IMR-90 (cell line): Measurements from ENCODE around the gene NEUROD6. TPM values are rescaled to one million over a fixed set of nuclear protein-coding genes. Genes with fewer than 3 reads are reported as not detected.

Source experiments
- ATAC-seq: fragments of 200-7000 bp; cut with Tn5 transposase; 2 replicates; pipeline ENCODE4 v1.9.1; 2020; ENCODE audit warnings: low read depth, mild to moderate bottlenecking, moderate library complexity
- BruUV-seq: library from RNA; stranded (reverse); fragments of 400-500 nt; replicated peaks from 2 replicates; lab custom pipeline; 2021; lab: Mats Ljungman, UMichigan
- CTCF ChIA-PET: fragments of 300-600 bp; formaldehyde crosslinking; extraction: SDS; loops from one replicate; lab custom pipeline; 2021; ENCODE audit warnings: antibody characterized with exemption; lab: Yijun Ruan, JAX
- POLR2A ChIA-PET: fragments of 300-600 bp; sonication (Branson Sonifier 250); formaldehyde crosslinking; loops from one replicate; lab custom pipeline; 2022; ENCODE audit warnings: antibody characterized with exemption; ENCODE audit not compliant: unreplicated experiment; lab: Charles Lee
- DNase-seq: peaks from one replicate; pipeline ENCODE4 v3.0.0; 2013
- H2AFZ ChIP-seq: replicated peaks from 2 replicates; pipeline ENCODE3; 2013; ENCODE audit warnings: low read length, mild to moderate bottlenecking; ENCODE audit not compliant: poor library complexity
- H2AK5ac ChIP-seq: 2 replicates; pipeline ENCODE4 v1.6.1; 2013; ENCODE audit warnings: low read depth, low read length, inconsistent platforms
- H2AK9ac ChIP-seq: replicated peaks from 2 replicates; pipeline ENCODE3; 2013; ENCODE audit warnings: mild to moderate bottlenecking, low read depth, low read length, moderate library complexity; ENCODE audit not compliant: poor library complexity
- H2BK120ac ChIP-seq: 2 replicates; pipeline ENCODE4 v1.6.1; 2013; ENCODE audit warnings: low read depth, low read length, inconsistent platforms
- H2BK15ac ChIP-seq: 3 replicates; pipeline ENCODE4 v1.6.1; 2013; ENCODE audit warnings: low read depth, low read length, inconsistent platforms
- H2BK20ac ChIP-seq: 2 replicates; pipeline ENCODE4 v1.6.1; 2013; ENCODE audit warnings: low read depth, mild to moderate bottlenecking, inconsistent platforms, low read length, moderate library complexity
- H2BK5ac ChIP-seq: 2 replicates; pipeline ENCODE4 v1.6.1; 2013; ENCODE audit warnings: mild to moderate bottlenecking, low read depth, low read length, inconsistent platforms; ENCODE audit not compliant: poor library complexity, severe bottlenecking
- H3K14ac ChIP-seq: replicated peaks from 2 replicates; pipeline ENCODE4 v1.6.1; 2013; ENCODE audit warnings: low read depth, low read length, inconsistent platforms
- H3K18ac ChIP-seq: 2 replicates; pipeline ENCODE4 v1.6.1; 2013; ENCODE audit warnings: low read depth, low read length, control low read depth
- H3K23ac ChIP-seq: 2 replicates; pipeline ENCODE4 v1.6.1; 2013; ENCODE audit warnings: low read depth, low read length, inconsistent platforms
- H3K27ac ChIP-seq: 2 replicates; pipeline ENCODE4 v1.5.1; 2013; ENCODE audit warnings: mild to moderate bottlenecking, control low read depth, low read length; ENCODE audit not compliant: insufficient read depth
- H3K27me3 ChIP-seq: 2 replicates; pipeline ENCODE4 v1.6.1; 2013; ENCODE audit warnings: low read length; ENCODE audit not compliant: control insufficient read depth, insufficient read depth
- H3K36me3 ChIP-seq: 2 replicates; pipeline ENCODE4 v1.6.1; 2013; ENCODE audit warnings: low read length, mixed read lengths; ENCODE audit not compliant: control insufficient read depth, insufficient read depth
- H3K4ac ChIP-seq: 2 replicates; pipeline ENCODE4 v1.6.1; 2013; ENCODE audit warnings: low read depth, low read length, inconsistent platforms
- H3K4me1 ChIP-seq: 2 replicates; pipeline ENCODE4 v1.6.1; 2013; ENCODE audit warnings: low read length, mixed read lengths; ENCODE audit not compliant: control insufficient read depth, insufficient read depth
- H3K4me2 ChIP-seq: 2 replicates; pipeline ENCODE4 v1.6.1; 2013; ENCODE audit warnings: low read depth, mild to moderate bottlenecking, control low read depth, low read length, moderate library complexity
- H3K4me3 ChIP-seq: 2 replicates; pipeline ENCODE4 v1.5.1; 2013; ENCODE audit warnings: low read depth, mild to moderate bottlenecking, control low read depth, low read length, moderate library complexity; ENCODE audit not compliant: insufficient read depth
- H3K56ac ChIP-seq: 2 replicates; pipeline ENCODE4 v1.6.1; 2013; ENCODE audit warnings: low read length, inconsistent platforms; ENCODE audit not compliant: insufficient read depth; ENCODE audit errors: extremely low read depth
- H3K79me1 ChIP-seq, 2 experiments: 2 replicates each; pipeline ENCODE4 v1.6.1; 2013; ENCODE audit warnings: low read length in 2 of 2, inconsistent platforms in 1 of 2, low read depth in 1 of 2
- H3K9ac ChIP-seq: 2 replicates; pipeline ENCODE4 v1.6.1; 2013; ENCODE audit warnings: low read depth, low read length, control low read depth
- H3K9me1 ChIP-seq: 2 replicates; pipeline ENCODE4 v1.6.1; 2013; ENCODE audit warnings: low read length, inconsistent platforms; ENCODE audit not compliant: insufficient read depth
- H3K9me3 ChIP-seq: 2 replicates; pipeline ENCODE4 v1.6.1; 2013; ENCODE audit warnings: low read length; ENCODE audit not compliant: control insufficient read depth, insufficient read depth
- H4K20me1 ChIP-seq: 2 replicates; pipeline ENCODE4 v1.6.1; 2013; ENCODE audit warnings: low read length, inconsistent platforms; ENCODE audit not compliant: insufficient read depth
- H4K5ac ChIP-seq: 2 replicates; pipeline ENCODE4 v1.6.1; 2013; ENCODE audit warnings: mild to moderate bottlenecking, low read depth, low read length, control low read depth
- H4K8ac ChIP-seq, 2 experiments: 2 replicates each; pipeline ENCODE4 v1.6.1; 2013; ENCODE audit warnings: low read depth in 2 of 2, low read length in 2 of 2, control low read depth in 1 of 2, inconsistent platforms in 1 of 2
- H4K91ac ChIP-seq: 2 replicates; pipeline ENCODE4 v1.6.1; 2013; ENCODE audit warnings: low read depth, low read length, inconsistent platforms; ENCODE audit not compliant: insufficient read depth
- CHD1 ChIP-seq: IDR thresholded peaks from 2 replicates; pipeline ENCODE4 v1.6.1; 2012; ENCODE audit warnings: low read depth, low read length, improper control_type of control experiment
- MXI1 ChIP-seq: IDR thresholded peaks from 2 replicates; pipeline ENCODE4 v1.6.1; 2012; ENCODE audit warnings: low read depth, mild to moderate bottlenecking, low read length, moderate library complexity, borderline replicate concordance
- NFE2L2 ChIP-seq: fragments of 150-350 bp; IDR thresholded peaks from 2 replicates; pipeline ENCODE4 v1.6.1; 2016; ENCODE audit warnings: low read depth, mild to moderate bottlenecking, low read length
- RAD21 ChIP-seq: IDR thresholded peaks from 2 replicates; pipeline ENCODE4 v1.6.1; 2012; ENCODE audit warnings: low read length, improper control_type of control experiment
- RFX5 ChIP-seq: IDR thresholded peaks from 2 replicates; pipeline ENCODE4 v1.8.0; 2012; ENCODE audit warnings: low read depth, mild to moderate bottlenecking, low read length, moderate library complexity
- WGBS, 2 experiments: methylation state at CpG; one replicate each; pipeline versions ENCODE4 v1.1.5 to v1.1.7; 2013; ENCODE audit warnings: missing lambda C conversion rate in 2 of 2; ENCODE audit not compliant: insufficient read length in 1 of 2; ENCODE audit errors: extremely low coverage in 2 of 2; 5-methylcytosine and 5-hydroxymethylcytosine counted together
- dilution Hi-C: fragments of 300-500 bp; cut with HindIII; formaldehyde crosslinking; loops from one replicate; pipeline ENCODE4 v1.14.3; 2018; ENCODE audit warnings: low sequenced_read_pairs; ENCODE audit not compliant: unreplicated experiment
- in situ Hi-C: fragments of 300-500 bp; cut with MboI; formaldehyde crosslinking; loops from 3 replicates; pipeline ENCODE4 v1.14.3; 2019; ENCODE audit warnings: low sequenced_read_pairs, inconsistent platforms, mixed read lengths
- intact Hi-C: fragments of 100-400 bp; cut with micrococcal nuclease; formaldehyde crosslinking; loops from 2 replicates; pipeline ENCODE4 v1.10.0; 2022
- polyA plus RNA-seq, 3 experiments: library from polyadenylated mRNA; depleted of rRNA; stranded (reverse); fragments of >200 nt; gene quantifications; 2 replicates each; pipeline ENCODE4 v1.2.3, GENCODE V29; 2012; ENCODE audit warnings: low replicate concordance in 1 of 3
- total RNA-seq: library from RNA; depleted of rRNA; stranded (reverse); fragments of >200 nt; gene quantifications from 2 replicates; pipeline ENCODE4 v1.2.3, GENCODE V29; 2012

Gene NEUROD6
- total and polyA plus RNA-seq, 2 of the 4 experiments (the other 2 are of a cell fraction), result not detected

GRCh38 chr7:31338706-31339105 lies 1.8 kb downstream of the NEUROD6 start:
- H2BK20ac ChIP-seq, result no peak overlapping the region
- intact Hi-C loops (no loop called here), in situ Hi-C loops (no loop called here), dilution Hi-C loops (no loop called here)
- ChIA-PET CTCF (no interaction called here), POLR2A (no interaction called here)
- H3K79me1 ChIP-seq, result no peaks in the 10 kb centered on the region
- no peak overlapping the region for H2BK5ac ChIP-seq
- no peak overlapping the region for H3K23ac ChIP-seq
- no peak overlapping the region for H3K4ac ChIP-seq
- no TSS peak for BruUV-seq
- no peaks in the 10 kb centered on the region for H3K4me1 ChIP-seq
- H2AK9ac ChIP-seq, result no peak overlapping the region
- H3K9me1 ChIP-seq, result no peaks in the 10 kb centered on the region
- no peak overlapping the region for H2BK15ac ChIP-seq
- no peak overlapping the region for H3K14ac ChIP-seq
- H4K91ac ChIP-seq, result no peak overlapping the region
- WGBS, 2 experiments, result 80% methylated on average over 8 of the region's 14 CpGs; no CpG with 5 or more reads in 1 of the 2 experiments
- no peak overlapping the region for H2BK120ac ChIP-seq
- no peak overlapping the region for H3K56ac ChIP-seq
- H4K20me1 ChIP-seq, result no peaks in the 10 kb centered on the region
- no peaks in the 10 kb centered on the region for H3K9me3 ChIP-seq
- peaks cover 2% of the 10 kb centered on the region; the same call in 1 of the 2 replicates for H3K27me3 ChIP-seq
- H3K36me3 ChIP-seq, result no peaks in the 10 kb centered on the region
- ATAC-seq (no peak), DNase-seq (no peak)
- no peak overlapping the region for H3K4me2 ChIP-seq
- H2AK5ac ChIP-seq, result no peak overlapping the region
- H3K27ac ChIP-seq, result no peak overlapping the region
- H4K8ac ChIP-seq, result no peak overlapping the region
- H4K5ac ChIP-seq, result no peak overlapping the region
- H3K4me3 ChIP-seq, result no peak overlapping the region
- H3K9ac ChIP-seq, result no peak overlapping the region
- H2AFZ ChIP-seq, result no peak overlapping the region
- TF ChIP-seq NFE2L2 (no peak), RFX5 (no peak), RAD21 (no peak), CHD1 (no peak), MXI1 (no peak)
- H3K18ac ChIP-seq, result no peak overlapping the region
